Measurements from ENCODE around the gene APLF.

Gene APLF

GRCh38 chr2:68556381-68556780 lies 89.0 kb downstream of the APLF start:
- Histone ChIP-seq H3K9me2 (ENCODE audit: low read depth, low read length) (no peaks in the 10 kb centered on the region), H3K9ac (ENCODE audit: low read length) (no peak overlapping the region), H2AFZ (ENCODE audit: low read length) (no peak overlapping the region), H3K9me3 (ENCODE audit: low read length) (no peaks in the 10 kb centered on the region), H3K4me3 (ENCODE audit: low read depth, low read length, poor library complexity, severe bottlenecking) (no peak overlapping the region), H3F3A (ENCODE audit: insufficient read depth, low read length) (no peaks in the 10 kb centered on the region), H3K4me1 (ENCODE audit: insufficient read depth, low read length, severe bottlenecking) (no peaks in the 10 kb centered on the region), H3K27me3 (ENCODE audit: insufficient read depth, low read length) (no peaks in the 10 kb centered on the region), H3K36me3 (ENCODE audit: insufficient read depth, low read length) (no peaks in the 10 kb centered on the region), H4K20me1 (ENCODE audit: insufficient read depth, low read length) (no peaks in the 10 kb centered on the region), H3K4me2 (ENCODE audit: low read length) (no peak overlapping the region), H3K27ac (ENCODE audit: low read depth, low read length, poor library complexity, severe bottlenecking) (no peak overlapping the region), H3K79me2 (ENCODE audit: insufficient read depth, low read length) (no peaks in the 10 kb centered on the region)
- TF ChIP-seq EZH2 (IDR thresholded peaks at IDR 0.05; ENCODE audit: borderline replicate concordance, low read length), result no peak
- TF ChIP-seq CTCF (IDR thresholded peaks at IDR 0.05; ENCODE audit: low read length), result no peak

DNA sequence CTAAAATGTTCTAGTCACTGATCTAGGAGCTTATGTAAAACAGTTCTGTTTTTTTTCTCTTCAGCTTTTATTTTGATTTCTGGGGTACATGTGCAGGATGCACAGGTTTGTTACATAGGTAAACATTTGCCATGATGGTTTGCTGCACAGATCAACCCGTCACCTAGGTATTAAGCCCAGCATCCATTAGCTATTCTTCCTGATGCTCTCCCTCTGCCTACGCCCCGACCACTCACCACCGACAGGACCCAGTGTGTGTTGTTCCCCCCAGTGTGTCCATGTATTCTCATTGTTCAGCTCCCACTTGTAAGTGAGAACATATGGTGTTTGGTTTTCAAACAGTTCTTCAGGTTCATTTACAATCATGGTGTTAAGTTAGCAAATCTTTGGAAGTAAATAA lies 91.2 kb downstream of the APLF start:
- Histone ChIP-seq H2AFZ (ENCODE audit: low read length) (no peak overlapping the region), H4K20me1 (ENCODE audit: insufficient read depth, low read length) (no peaks in the 10 kb centered on the region), H3K9me2 (ENCODE audit: low read depth, low read length) (no peaks in the 10 kb centered on the region), H3K4me1 (ENCODE audit: insufficient read depth, low read length, severe bottlenecking) (no peaks in the 10 kb centered on the region), H3K27ac (ENCODE audit: low read depth, low read length, poor library complexity, severe bottlenecking) (no peak overlapping the region), H3K4me2 (ENCODE audit: low read length) (no peak overlapping the region), H3K4me3 (ENCODE audit: low read depth, low read length, poor library complexity, severe bottlenecking) (no peak overlapping the region), H3F3A (ENCODE audit: insufficient read depth, low read length) (no peaks in the 10 kb centered on the region), H3K36me3 (ENCODE audit: insufficient read depth, low read length) (no peaks in the 10 kb centered on the region), H3K79me2 (ENCODE audit: insufficient read depth, low read length) (no peaks in the 10 kb centered on the region), H3K27me3 (ENCODE audit: insufficient read depth, low read length) (no peaks in the 10 kb centered on the region), H3K9ac (ENCODE audit: low read length) (no peak overlapping the region), H3K9me3 (ENCODE audit: low read length) (no peaks in the 10 kb centered on the region)
- no peak for TF ChIP-seq EZH2 (IDR thresholded peaks at IDR 0.05; ENCODE audit: borderline replicate concordance, low read length)
- TF ChIP-seq CTCF (IDR thresholded peaks at IDR 0.05; ENCODE audit: low read length), result no peak

DNA sequence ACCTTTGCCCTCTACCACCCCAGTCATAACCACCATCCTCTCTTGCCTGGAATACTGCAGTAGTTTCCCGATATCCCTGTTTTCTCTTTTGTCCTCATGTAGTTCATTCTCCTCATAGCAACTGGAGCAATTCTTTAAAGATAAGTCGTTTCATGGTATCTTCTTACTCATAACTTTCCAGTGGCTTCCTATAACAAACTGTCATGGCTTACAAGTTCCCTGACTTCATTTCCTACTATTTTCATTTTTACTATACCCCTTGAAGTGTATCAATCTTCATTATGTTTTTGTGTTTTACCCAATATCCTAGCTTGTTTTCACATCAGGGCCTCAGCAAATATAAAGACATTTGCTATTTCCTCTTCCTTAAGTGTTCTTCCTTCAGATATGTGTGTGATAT lies 92.3 kb downstream of the APLF start:
- no peaks in the 10 kb centered on the region for H3K9me2 ChIP-seq (ENCODE audit: low read depth, low read length)
- no peak overlapping the region for H3K4me2 ChIP-seq (ENCODE audit: low read length)
- no peaks in the 10 kb centered on the region for H4K20me1 ChIP-seq (ENCODE audit: insufficient read depth, low read length)
- H3F3A ChIP-seq (ENCODE audit: insufficient read depth, low read length), result no peaks in the 10 kb centered on the region
- no peak overlapping the region for H3K27ac ChIP-seq (ENCODE audit: low read depth, low read length, poor library complexity, severe bottlenecking)
- H3K4me1 ChIP-seq (ENCODE audit: insufficient read depth, low read length, severe bottlenecking), result no peaks in the 10 kb centered on the region
- no peaks in the 10 kb centered on the region for H3K27me3 ChIP-seq (ENCODE audit: insufficient read depth, low read length)
- no peaks in the 10 kb centered on the region for H3K9me3 ChIP-seq (ENCODE audit: low read length)
- H3K9ac ChIP-seq (ENCODE audit: low read length), result no peak overlapping the region
- no peak overlapping the region for H3K4me3 ChIP-seq (ENCODE audit: low read depth, low read length, poor library complexity, severe bottlenecking)
- TF ChIP-seq EZH2 (IDR thresholded peaks at IDR 0.05; ENCODE audit: borderline replicate concordance, low read length) (no peak), CTCF (IDR thresholded peaks at IDR 0.05; ENCODE audit: low read length) (no peak)
- H2AFZ ChIP-seq (ENCODE audit: low read length), result no peak overlapping the region
- no peaks in the 10 kb centered on the region for H3K79me2 ChIP-seq (ENCODE audit: insufficient read depth, low read length)
- no peaks in the 10 kb centered on the region for H3K36me3 ChIP-seq (ENCODE audit: insufficient read depth, low read length)
